ENCODE measurements around the gene GAGE12H.
"Not testable (repeated sequence)": the region's sequence is repeated elsewhere in the genome, so short reads cannot be mapped to it uniquely, and the experiment has no call there.

The GAGE12H gene, protein sequence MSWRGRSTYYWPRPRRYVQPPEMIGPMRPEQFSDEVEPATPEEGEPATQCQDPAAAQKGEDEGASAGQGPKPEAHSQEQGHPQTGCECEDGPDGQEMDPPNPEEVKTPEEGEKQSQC

DNA sequence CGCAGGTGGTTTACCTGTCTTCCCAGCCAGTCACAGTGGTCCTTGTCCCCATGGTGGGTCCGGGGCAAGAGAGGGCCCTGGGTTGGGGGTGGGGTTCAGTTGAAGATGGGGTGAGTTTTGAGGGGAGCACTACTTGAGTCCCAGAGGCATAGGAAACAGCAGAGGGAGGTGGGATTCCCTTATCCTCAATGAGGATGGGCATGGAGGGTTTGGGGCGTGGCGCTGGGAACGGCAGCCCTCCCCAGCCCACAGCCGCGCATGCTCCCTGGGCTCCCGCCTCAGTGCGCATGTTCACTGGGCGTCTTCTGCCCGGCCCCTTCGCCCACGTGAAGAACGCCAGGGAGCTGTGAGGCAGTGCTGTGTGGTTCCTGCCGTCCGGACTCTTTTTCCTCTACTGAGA, at the start of gene GAGE12H:
Gene GAGE12H, plus strand, starts transcription at position 301 of the 400 bp plus-strand sequence. CDS start 1,155 bp downstream, outside the sequence.
- in situ Hi-C loops (cut with MboI; ENCODE audit: low sequenced_read_pairs) = not testable (repeated sequence)

DNA sequence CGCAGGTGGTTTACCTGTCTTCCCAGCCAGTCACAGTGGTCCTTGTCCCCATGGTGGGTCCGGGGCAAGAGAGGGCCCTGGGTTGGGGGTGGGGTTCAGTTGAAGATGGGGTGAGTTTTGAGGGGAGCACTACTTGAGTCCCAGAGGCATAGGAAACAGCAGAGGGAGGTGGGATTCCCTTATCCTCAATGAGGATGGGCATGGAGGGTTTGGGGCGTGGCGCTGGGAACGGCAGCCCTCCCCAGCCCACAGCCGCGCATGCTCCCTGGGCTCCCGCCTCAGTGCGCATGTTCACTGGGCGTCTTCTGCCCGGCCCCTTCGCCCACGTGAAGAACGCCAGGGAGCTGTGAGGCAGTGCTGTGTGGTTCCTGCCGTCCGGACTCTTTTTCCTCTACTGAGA, 47.9 kb upstream of the GAGE12H start, which contains the start of gene GAGE12C:
Gene GAGE12C, plus strand, starts transcription at position 301 of the 400 bp plus-strand sequence. CDS start 1,155 bp downstream, outside the sequence.
- in situ Hi-C loops (cut with MboI; ENCODE audit: low sequenced_read_pairs) = not testable (repeated sequence)

DNA sequence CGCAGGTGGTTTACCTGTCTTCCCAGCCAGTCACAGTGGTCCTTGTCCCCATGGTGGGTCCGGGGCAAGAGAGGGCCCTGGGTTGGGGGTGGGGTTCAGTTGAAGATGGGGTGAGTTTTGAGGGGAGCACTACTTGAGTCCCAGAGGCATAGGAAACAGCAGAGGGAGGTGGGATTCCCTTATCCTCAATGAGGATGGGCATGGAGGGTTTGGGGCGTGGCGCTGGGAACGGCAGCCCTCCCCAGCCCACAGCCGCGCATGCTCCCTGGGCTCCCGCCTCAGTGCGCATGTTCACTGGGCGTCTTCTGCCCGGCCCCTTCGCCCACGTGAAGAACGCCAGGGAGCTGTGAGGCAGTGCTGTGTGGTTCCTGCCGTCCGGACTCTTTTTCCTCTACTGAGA, 38.3 kb upstream of the GAGE12H start, which contains the start of gene GAGE12D:
Gene GAGE12D, plus strand, starts transcription at position 301 of the 400 bp plus-strand sequence. CDS start 1,155 bp downstream, outside the sequence.
- in situ Hi-C loops (cut with MboI; ENCODE audit: low sequenced_read_pairs) = not testable (repeated sequence)

DNA sequence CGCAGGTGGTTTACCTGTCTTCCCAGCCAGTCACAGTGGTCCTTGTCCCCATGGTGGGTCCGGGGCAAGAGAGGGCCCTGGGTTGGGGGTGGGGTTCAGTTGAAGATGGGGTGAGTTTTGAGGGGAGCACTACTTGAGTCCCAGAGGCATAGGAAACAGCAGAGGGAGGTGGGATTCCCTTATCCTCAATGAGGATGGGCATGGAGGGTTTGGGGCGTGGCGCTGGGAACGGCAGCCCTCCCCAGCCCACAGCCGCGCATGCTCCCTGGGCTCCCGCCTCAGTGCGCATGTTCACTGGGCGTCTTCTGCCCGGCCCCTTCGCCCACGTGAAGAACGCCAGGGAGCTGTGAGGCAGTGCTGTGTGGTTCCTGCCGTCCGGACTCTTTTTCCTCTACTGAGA, 28.8 kb upstream of the GAGE12H start, which contains the start of gene GAGE12E:
Gene GAGE12E, plus strand, starts transcription at position 301 of the 400 bp plus-strand sequence. CDS start 1,155 bp downstream, outside the sequence.
- in situ Hi-C loops (cut with MboI; ENCODE audit: low sequenced_read_pairs) = not testable (repeated sequence)

DNA sequence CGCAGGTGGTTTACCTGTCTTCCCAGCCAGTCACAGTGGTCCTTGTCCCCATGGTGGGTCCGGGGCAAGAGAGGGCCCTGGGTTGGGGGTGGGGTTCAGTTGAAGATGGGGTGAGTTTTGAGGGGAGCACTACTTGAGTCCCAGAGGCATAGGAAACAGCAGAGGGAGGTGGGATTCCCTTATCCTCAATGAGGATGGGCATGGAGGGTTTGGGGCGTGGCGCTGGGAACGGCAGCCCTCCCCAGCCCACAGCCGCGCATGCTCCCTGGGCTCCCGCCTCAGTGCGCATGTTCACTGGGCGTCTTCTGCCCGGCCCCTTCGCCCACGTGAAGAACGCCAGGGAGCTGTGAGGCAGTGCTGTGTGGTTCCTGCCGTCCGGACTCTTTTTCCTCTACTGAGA, 19.2 kb upstream of the GAGE12H start, which contains the start of gene GAGE12F:
Gene GAGE12F, plus strand, starts transcription at position 301 of the 400 bp plus-strand sequence. CDS start 1,155 bp downstream, outside the sequence.
- in situ Hi-C loops (cut with MboI; ENCODE audit: low sequenced_read_pairs) = not testable (repeated sequence)

DNA sequence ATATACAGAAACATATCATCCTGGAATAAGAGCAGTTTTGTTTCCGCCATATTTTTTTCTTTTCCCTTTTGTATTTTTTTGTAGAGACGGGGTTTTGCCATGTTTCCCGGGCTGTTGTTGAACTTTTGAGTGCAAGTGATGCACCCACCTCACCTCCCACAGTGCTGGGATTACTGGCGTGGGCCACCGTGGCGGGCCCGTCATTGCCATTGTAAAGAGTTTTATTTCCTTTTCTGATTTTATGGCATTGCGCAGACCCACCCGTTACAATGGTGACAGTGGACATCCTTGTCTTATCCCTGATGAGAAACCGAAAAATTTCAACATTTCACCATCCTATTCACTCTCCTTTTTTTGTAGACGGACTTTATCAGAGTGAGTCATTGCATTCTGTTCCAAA, 11.0 kb upstream of the GAGE12H start:
- in situ Hi-C loops (cut with MboI; ENCODE audit: low sequenced_read_pairs) = not testable (repeated sequence)

DNA sequence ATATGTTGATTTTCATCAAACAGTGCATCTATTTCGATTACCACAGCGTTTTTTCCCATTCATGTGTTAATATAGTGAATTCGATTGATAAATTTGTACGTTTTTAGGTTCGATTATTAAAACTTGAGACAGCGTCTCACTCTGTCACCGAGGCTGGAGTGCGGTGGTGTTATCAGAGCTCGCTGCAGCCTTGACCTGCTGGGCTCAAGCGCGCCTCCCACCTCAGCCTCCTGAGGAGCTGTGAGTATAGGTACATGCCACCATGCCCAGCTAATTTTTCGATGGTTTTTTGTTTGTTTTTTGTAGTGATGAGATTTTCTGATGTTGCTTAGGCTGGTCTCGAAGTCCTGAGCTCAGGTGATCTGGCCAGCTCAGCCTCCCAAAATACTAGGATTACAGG, 10.6 kb upstream of the GAGE12H start:
- in situ Hi-C loops (cut with MboI; ENCODE audit: low sequenced_read_pairs) = not testable (repeated sequence)

DNA sequence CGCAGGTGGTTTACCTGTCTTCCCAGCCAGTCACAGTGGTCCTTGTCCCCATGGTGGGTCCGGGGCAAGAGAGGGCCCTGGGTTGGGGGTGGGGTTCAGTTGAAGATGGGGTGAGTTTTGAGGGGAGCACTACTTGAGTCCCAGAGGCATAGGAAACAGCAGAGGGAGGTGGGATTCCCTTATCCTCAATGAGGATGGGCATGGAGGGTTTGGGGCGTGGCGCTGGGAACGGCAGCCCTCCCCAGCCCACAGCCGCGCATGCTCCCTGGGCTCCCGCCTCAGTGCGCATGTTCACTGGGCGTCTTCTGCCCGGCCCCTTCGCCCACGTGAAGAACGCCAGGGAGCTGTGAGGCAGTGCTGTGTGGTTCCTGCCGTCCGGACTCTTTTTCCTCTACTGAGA, 9.6 kb upstream of the GAGE12H start, which contains the start of gene GAGE12G:
Gene GAGE12G, plus strand, starts transcription at position 301 of the 400 bp plus-strand sequence. CDS start 1,155 bp downstream, outside the sequence.
- in situ Hi-C loops (cut with MboI; ENCODE audit: low sequenced_read_pairs) = not testable (repeated sequence)

DNA sequence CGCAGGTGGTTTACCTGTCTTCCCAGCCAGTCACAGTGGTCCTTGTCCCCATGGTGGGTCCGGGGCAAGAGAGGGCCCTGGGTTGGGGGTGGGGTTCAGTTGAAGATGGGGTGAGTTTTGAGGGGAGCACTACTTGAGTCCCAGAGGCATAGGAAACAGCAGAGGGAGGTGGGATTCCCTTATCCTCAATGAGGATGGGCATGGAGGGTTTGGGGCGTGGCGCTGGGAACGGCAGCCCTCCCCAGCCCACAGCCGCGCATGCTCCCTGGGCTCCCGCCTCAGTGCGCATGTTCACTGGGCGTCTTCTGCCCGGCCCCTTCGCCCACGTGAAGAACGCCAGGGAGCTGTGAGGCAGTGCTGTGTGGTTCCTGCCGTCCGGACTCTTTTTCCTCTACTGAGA, 9.4 kb downstream of the GAGE12H start, which contains the start of gene GAGE2A:
Gene GAGE2A, plus strand, starts transcription at position 301 of the 400 bp plus-strand sequence. CDS start 1,155 bp downstream, outside the sequence.
- in situ Hi-C loops (cut with MboI; ENCODE audit: low sequenced_read_pairs) = not testable (repeated sequence)

DNA sequence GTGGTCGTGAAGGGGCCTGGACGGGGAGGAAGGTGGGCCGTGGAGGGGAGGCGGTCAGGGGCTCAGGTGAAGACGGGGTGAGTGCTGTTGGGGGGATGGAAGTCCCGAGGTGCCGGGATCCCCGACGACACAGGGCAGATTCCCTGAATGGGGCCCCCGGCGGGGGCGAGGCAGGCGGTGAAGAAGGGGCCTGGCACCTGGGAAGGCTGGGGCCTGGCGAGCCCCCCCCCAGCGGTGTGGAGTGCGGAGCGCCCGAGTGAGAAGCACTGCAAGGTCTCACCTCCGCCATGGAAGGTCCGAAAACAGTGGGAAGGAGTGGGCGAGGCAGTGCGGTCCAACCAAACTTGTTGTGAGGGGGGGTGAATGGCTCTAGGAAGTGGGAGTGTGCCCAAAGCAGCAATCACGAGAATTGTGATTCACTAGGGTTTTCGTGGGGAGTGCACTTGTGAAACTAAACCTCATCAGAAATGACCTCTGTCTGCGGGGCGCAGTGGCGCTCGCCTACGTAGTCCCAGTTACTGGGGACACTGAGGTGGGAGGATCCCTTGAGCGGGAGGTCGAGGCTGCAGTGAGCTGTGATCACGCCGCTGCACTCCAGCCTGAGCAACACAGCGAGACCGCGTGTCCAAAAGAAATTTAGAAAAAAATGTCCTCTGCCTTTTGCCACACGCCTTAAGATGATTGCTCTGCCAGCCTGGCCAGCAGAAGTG, 10.2 kb downstream of the GAGE12H start:
- in situ Hi-C loops (cut with MboI; ENCODE audit: low sequenced_read_pairs) = not testable (repeated sequence)

DNA sequence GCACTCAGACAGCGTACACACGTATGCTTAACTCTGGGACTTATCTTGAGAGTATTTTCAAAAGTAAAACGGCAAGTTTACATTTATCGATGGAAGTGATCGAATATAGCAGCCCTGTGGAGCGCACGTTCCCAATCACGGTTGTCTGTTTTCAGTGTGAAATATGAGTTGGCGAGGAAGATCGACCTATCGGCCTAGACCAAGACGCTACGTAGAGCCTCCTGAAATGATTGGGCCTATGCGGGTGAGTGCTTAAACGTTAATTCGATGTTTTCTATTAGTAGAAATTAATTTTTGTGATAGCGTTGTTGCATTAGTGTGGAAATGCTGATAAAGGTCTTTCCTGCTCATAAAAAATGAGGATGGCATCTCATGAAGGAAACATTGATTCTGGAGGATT, 10.7 kb downstream of the GAGE12H start:
- in situ Hi-C loops (cut with MboI; ENCODE audit: low sequenced_read_pairs) = not testable (repeated sequence)

DNA sequence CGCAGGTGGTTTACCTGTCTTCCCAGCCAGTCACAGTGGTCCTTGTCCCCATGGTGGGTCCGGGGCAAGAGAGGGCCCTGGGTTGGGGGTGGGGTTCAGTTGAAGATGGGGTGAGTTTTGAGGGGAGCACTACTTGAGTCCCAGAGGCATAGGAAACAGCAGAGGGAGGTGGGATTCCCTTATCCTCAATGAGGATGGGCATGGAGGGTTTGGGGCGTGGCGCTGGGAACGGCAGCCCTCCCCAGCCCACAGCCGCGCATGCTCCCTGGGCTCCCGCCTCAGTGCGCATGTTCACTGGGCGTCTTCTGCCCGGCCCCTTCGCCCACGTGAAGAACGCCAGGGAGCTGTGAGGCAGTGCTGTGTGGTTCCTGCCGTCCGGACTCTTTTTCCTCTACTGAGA, 19.0 kb downstream of the GAGE12H start, which contains the start of gene GAGE1:
Gene GAGE1, plus strand, starts transcription at position 301 of the 400 bp plus-strand sequence. CDS start 1,155 bp downstream, outside the sequence.
- in situ Hi-C loops (cut with MboI; ENCODE audit: low sequenced_read_pairs) = not testable (repeated sequence)

DNA sequence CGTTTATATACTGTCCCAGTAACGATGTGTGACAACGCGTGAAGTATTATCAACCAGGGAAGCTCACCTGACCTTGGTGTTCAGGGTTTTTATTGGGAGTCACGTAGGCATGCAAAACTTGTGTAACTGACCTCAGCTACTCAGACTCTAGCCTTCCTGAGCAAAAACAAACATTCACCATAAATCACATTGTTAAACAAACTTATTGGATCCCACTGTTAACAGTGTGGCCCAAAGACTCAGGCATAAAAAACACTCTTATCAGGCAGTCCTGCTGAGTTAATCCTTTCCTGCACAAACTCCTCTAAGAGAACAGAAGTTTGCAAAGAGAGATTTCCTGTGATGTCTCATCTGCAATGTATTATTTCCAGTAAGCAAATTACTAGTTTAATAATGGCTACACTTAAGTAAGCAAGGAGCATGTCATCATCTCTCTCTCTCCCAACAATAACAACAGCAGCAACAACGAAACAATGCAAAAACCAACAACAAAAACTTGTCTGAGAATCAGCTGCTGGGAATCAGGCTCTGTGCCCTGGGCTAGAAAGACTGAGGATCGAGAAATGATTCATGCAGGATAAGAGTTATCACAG, 31.1 kb downstream of the GAGE12H start:
- in situ Hi-C loops (cut with MboI; ENCODE audit: low sequenced_read_pairs) = no loop called here

DNA sequence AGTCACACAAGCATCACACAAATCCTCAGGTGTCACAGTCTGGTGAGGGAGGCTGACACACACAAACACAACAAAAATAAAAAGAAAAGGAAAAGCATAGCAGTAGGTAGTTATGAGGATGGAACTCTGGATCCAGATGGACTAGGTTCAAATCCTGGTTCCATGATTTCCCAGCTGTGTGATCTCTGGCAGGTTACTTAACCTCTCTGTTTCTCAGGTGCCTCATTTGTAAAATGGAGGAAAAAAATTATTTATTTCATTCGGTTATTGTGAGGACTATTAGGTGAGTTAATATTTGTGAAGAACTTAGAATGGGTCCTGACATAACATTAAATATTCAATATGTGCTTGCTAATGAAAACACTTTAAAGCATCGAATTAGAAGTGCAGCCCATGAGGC, 38.8 kb downstream of the GAGE12H start:
- in situ Hi-C loops (cut with MboI; ENCODE audit: low sequenced_read_pairs) = no loop called here

DNA sequence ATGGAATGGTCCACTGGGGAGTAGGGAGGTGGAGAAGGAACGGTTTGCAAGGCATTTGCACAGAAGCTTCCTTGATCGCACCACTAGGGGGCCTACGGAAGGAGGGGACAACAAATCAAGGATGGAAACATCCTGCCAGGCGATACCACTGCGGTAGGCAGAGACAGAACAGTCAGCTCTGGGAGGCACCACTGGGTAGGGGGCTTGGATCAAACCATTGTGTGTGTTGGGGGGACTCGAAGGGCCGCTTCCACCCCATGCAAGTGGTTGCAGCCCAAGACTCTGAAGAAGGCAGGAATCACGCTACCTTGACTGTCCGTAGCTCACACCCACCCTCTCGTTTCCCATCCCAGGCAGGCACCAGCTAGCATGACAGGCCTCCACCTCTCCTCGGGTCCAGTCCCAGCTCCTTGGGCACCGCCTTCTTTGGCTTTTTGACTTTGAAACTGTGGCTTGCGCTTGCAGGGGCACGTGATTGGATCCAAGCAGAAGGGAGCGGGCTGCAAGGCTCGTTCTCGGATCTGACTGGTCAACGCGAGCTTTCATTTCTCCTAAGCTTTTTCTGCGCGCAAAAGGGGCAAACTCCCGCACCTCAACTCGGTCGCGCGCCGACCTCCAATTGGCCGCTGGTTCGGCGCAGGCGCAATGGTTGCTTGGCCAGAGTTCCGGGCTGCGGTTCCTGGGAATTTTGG, 47.5 kb downstream of the GAGE12H start:
- in situ Hi-C loops (cut with MboI; ENCODE audit: low sequenced_read_pairs) = no loop called here
